HG03469 (cell line): ENCODE data around the gene EDDM3A.
"Not testable (repeated sequence)": the region's sequence is repeated elsewhere in the genome, so short reads cannot be mapped to it uniquely, and the experiment has no call there.

Experiments used
- ATAC-seq: cut with Tn5 transposase; IDR thresholded peaks from one replicate; pipeline ENCODE4 v1.9.1; 2021; ENCODE audit warnings: mild to moderate bottlenecking, moderate library complexity, moderate number of reproducible peaks; ENCODE audit not compliant: unreplicated experiment

EDDM3A gene, protein sequence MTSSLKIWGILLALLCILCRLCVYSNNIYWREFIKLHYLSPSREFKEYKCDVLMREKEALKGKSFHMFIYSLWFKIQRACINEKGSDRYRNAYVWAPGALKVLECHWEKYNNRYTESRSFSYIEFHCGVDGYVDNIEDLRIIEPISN

DNA sequence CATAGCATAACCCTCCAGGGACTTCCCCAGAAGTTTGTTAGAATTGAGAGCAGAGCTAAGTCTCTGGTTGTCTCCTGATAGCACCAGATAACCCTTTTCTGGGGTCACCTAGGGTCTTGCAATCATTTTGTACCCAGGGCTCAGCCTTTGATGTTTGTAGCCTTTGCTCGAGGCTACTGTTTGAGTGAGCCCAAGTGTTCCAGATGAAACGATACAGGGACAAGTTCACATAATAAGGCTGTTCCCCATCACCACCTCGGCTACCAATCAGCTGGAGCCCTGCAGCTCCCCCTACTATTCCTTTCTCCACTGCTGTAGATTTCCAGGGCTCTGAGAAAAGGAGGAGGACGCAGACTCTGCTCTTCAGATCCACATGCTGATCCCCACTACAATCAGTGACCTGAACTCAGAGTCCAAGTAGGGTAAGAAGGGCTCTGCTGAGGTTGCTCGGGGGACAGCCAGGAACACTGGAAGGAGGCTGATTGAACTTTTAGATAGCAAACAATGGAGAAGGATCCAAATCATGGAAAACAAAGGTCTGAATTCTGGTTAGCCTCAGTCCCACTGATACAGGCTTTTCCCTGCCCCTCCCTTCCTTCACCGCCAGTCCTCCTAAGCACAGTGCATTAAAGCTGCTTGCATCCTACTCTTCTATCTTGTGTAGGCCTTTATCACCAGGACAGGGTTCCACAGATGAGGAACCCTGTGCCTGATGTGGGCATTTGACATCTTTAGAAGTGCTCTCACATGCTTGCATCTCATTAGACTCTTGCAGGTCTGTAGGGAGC lies at the start of gene EDDM3A:
EDDM3A (plus strand) TSS at position 317 of the 788 bp plus-strand sequence. CDS start 1,694 bp downstream, outside the sequence.
- ATAC-seq = no peak

- ATAC-seq = no peak
Measured at GRCh38 chr14:20696764-20697163, 48.9 kb upstream of the EDDM3A start.

GRCh38 chr14:20697273-20698017 lies 48.2 kb upstream of the EDDM3A start:
- no peak for ATAC-seq

- no peak for ATAC-seq
Measured at GRCh38 chr14:20698018-20698329, 47.7 kb upstream of the EDDM3A start.

DNA sequence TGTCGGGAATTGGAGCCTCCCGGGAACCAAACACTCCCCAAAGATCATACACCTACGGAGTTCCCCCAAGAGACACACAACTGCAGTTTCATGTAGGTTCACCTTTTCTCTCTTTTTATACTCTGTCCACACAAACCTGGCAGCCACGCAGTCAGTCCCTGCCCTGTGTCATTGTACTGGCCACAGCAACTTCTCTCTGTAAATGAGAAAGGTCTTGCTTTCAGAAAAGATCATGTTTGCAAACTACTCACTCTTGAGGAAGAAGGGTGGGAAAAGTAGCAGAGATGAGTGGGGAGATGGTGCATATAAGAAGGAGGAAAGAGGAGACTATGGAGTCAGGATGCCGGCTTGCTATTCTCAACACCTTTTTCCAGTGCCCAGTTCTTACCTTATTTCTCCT lies 46.8 kb upstream of the EDDM3A start:
- ATAC-seq = no peak

- no peak for ATAC-seq
Measured at GRCh38 chr14:20699931-20700330, 45.8 kb upstream of the EDDM3A start.

DNA sequence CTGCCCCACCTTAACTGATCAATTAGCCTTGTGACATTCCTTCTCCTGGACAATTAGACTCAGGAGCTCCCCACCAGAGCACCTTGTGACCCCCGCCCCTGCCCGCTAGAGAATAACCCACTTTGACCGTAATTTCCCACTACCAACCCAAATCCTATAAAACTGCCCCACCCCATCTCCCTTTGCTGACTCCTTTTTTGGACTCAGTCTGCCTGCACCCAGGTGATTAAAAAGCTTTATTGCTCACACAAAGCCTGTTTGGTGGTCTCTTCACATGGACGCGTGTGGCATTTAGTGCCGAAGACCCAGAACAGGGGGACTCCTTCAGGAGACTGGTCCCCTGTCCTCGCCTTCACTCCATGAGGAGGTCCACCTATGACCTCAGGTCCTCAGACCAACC lies 44.7 kb upstream of the EDDM3A start:
- not testable (repeated sequence) for ATAC-seq

DNA sequence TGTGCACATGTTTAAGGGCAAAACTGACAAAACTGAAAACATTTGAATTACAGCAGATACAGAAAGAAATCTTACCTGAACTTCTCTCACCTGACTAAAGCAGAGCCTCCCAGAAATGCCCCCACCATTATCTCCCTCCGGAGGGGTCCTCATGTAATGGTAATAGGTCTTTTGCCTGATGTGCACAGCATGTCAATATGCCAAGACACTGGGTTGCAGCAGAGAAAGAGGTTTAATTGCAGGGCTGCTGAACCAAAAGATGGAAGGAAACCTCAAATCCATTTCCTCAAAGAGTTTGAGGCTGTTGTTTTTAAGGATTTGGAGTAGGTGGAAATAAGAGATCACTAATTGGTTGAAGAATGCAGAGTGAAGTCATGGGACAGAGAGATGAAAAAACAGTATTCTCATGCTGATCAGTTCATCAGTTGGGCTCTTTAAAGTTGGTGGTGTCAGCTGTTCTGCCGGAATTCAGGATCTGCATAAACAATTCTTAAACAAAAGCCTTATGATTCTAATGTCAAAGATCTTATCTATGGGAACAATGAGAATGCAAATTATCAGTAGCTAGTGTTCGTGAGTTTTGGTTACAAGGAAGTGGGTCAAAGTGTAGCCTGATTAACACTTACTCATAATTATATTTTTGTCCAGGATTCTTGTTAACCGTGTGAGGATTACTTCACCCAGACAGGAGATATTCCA lies 38.9 kb upstream of the EDDM3A start:
- ATAC-seq = no peak

DNA sequence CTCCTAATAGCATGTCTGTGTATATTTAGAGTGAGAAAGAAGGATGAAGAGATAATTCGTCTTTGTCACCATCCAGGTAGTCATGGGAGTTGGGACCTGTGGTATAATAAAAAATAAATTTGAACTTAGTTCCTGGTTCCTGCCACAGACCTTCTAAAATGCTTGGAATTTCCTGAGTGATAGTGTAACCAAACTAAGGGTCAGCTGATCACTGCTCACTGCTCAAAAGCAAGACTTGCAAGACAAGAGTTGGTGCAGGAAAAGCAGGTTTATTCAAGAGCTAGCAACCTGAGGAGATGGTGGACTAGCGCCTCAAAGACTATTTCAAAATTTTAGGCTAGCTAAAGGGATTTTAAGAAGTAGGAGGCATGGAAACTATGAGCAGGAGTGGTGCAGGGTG lies 38.1 kb upstream of the EDDM3A start:
- ATAC-seq = no peak

DNA sequence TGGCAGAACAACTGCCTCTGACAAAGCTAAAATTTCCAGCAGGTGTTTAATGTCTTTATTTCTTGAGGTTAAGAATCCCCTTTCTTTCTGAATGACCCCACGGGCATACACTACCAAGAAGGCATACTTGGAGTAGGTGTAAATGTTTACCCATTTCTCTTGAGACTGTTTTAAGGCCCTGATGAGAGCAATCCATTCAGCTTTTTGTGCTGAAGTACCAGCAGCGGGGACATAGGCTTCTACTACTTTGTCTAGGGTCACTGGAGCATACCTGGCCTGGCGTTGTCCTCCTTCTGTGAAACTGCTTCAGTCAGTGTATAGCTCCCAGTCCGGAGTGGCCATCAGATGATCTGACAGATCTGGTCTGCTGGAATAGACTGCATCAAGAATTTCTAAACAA lies 34.4 kb upstream of the EDDM3A start:
- no peak for ATAC-seq

DNA sequence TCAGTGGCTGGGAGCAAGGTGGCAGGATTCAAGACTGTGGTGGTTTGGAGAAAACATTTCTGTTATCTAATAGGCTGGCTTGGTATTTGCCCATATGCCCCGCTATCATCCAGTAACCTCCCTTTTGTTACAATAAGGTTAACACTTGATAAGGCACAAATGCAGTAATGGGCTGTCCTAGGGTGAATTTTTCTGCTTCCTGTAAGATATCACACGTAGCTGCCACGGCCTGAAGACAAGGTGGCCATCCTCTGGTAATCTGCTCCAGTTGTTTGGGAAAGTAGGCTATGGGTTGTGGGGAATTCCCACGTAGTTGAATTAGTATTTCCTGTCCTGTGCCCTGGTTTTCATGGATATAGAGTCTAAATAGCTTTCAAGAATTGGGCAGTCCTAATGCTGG lies 34.0 kb upstream of the EDDM3A start:
- ATAC-seq = no peak

DNA sequence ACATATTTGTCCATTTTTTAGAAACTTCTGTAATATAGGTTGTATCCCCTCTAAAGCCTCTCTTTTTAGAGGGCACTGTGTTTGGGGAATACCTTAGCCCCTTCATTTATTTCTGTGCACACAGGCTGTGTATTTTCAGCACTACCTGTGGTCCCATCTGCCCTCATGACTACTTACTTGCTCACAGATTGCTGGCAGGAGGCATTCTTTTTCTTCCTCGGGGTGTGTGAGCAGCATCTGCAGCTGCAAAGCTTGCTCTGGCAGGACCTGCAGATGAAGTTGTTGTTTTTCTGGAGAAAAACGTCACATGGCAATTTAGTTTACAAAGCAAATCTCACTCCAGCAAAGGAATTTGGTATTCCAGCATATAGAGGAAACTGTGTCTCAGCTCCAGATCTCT lies 32.8 kb upstream of the EDDM3A start:
- no peak for ATAC-seq

- no peak for ATAC-seq
Measured at GRCh38 chr14:20714593-20715250, 31.0 kb upstream of the EDDM3A start.

DNA sequence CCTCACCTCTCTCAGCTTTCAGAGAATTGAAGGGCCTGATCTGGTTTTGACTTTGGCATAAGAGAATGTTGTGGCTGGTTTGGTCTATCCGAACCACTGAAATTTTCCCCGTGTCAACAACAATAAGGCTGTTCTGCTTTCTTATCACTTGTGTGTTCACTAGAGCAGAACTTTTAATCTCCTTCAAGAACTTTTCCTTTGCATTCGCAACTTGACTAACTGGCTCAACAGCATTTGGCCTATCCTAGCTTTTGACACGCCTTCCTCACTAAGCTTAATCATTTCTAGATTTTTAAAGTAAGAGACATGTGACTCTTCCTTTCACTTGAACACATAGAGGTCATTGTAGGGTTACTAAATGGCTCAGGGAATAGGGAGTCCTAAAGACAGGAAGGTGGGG lies 25.9 kb upstream of the EDDM3A start:
- ATAC-seq = no peak

DNA sequence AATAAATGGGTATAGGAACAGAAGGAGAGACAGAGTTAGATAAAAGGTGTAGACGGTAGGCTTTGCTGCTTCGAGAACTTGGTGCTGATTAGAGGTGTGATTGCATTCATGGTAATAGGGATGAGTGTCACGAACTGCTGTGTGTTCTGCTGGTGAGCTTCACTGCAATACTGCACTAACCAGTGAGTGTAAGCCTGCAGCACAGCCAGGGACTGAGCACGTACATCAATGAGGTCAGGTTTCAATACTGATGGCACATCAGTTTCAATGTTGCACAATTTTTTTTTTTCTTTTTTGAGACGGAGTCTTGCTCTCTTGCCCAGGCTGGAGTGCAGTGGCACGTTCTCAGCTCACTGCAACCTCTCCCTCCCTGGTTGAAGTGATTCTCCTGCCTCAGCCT lies 24.9 kb upstream of the EDDM3A start:
- no peak for ATAC-seq

- no peak for ATAC-seq
Measured at GRCh38 chr14:20722016-20722415, 23.7 kb upstream of the EDDM3A start.

DNA sequence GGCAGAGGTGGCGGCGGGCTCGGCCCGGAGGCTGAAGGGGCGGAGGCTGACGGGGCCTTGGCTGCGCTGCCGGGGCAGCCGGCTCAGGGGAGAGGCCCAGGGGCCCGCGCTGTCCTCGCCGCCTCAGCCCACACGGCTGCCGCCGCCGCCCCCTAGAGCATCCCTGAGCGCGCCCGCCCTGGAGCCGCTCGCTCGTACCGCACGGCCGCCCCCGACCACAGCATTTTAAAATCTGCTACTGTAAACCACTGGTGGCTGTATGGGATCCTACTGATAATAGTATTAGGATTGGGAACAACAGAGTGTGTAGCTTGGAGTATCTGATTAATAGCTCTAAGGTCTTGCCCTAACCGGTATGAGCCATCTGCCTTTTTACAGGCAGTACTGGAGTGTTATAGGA lies 22.2 kb upstream of the EDDM3A start:
- no peak for ATAC-seq

DNA sequence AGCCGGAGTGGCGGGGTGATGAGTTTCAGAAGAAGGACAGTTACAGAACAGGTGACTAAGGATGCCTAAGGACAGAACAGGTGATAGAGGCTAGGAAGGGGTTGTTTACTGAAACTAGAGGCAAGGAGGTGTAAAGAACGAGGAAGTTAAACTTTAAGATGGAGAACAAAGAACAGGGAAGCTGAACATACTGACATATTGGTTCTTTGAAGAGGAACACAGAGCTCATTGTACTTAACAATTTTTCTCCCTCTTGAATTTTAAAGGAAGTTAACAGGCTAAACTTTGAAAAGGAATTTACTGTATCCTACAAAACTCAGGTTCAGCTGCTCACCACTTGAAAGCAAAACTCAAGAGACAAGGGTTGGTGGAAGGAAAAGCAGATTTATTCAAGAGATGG lies 19.6 kb upstream of the EDDM3A start:
- ATAC-seq = not testable (repeated sequence)

DNA sequence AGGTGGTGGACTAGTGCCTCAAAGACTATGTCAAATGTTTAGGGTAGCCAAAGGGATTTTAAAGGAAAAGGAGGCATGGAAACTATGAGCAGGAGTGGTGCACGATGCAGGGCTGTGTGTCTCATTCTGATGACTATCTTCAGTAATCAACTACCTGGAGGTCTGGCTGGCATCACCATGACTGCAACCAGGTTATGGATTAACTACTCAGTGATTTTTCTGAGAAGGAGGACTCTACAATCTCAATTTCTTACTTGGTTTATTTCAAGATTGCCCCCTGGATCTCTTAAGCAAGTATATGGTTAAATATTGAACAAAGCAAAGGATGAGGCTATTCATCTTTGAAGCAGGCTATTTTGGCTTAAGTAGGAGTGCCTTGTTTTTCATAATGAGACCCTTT lies 19.2 kb upstream of the EDDM3A start:
- ATAC-seq = no peak

- no peak for ATAC-seq
Measured at GRCh38 chr14:20730891-20731290, 14.8 kb upstream of the EDDM3A start.

- ATAC-seq = no peak
Measured at GRCh38 chr14:20732477-20732876, 13.2 kb upstream of the EDDM3A start.
